GM21526 (cell line): ENCODE data around the gene EMILIN2.
"Not testable (repeated sequence)": the region's sequence is repeated elsewhere in the genome, so short reads cannot be mapped to it uniquely, and the experiment has no call there.

Experiments used
- ATAC-seq: cut with Tn5 transposase; IDR thresholded peaks from one replicate; pipeline ENCODE4 v1.9.1; 2021; ENCODE audit warnings: moderate library complexity; ENCODE audit not compliant: unreplicated experiment, low FRiP score

The EMILIN2 gene

DNA sequence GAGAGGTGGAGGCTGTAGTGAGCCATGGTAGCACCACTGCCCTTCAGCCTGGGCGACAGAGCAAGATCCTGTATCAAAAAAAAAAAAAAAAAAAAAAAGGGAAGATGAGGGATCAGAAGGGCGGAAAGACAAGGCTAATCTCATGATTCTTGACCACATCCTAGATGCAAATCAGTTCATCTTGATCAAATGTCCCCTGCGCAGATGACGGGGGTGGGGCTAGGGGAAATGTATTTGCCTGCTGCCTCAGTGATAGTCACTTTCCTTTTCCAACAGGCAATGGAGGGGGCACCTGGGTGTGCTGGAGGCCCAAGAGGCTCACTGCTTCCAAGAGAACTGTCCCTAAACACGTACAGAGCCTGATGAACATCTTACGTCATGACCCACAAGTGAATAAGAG lies 3.7 kb upstream of the EMILIN2 start:
- no peak for ATAC-seq

DNA sequence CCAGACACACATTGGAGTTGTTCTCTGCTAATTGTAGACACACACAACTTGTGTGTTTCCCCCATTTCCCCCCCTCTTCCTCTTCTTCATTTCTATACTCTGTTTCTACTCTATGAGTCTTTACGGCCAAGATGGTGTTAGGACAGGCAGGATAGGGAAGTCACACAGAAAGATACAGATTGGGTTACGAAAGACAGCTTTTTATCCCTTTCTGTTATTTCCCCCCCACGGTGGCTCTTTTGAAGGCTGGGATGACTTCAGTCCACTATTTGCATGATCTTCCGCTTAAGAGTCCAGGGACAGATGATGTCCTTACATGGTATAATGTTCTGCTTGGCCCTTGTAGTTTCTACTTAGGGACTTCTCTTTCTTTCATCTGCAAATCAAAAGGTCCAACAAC lies 1.6 kb upstream of the EMILIN2 start:
- no peak for ATAC-seq

DNA sequence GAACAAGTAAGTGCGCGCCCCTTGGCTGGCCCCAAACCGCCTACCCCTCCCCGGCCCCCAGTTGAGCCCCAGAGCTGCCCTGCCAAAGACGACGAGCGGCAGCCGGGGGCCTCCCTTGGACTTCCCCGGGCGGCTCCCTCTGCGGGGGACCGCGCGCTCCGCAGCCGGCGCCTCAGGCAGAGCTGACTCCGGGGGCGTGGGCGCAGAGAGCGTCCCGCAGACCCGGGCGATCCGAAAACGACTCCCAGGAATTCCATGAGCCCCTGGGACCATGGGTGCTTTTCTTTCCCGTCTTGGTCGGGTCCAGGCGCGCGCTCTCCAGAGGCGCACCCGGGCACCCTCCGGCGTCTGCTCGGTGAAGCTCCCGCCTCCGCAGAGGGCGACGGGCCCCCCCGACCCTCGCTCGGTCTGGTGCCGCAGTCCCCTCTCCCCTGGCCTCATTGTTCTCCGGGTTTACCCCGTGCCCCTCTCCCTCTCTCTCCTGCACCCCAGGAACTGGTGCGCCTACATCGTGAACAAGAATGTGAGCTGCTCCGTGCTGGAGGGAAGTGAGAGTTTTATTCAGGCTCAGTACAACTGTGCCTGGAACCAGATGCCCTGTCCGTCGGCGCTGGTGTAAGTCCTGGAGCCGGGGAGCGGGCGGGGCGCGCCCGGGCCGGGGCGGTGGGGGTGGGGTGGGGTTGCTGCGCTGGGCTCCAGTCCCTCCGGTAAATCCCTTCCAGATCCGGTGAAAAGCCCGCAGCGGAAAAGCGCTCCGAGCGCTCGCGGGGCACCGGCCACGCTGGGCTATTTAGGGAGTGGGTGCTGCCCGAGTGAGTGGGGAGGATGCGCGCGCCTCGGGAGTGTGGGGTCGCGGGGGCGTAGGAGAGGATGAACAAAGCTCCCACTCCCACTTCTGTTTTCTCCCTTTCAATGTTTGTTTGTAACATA lies 776 bp downstream of the EMILIN2 start:
- peak; percentile 44 for ATAC-seq

DNA sequence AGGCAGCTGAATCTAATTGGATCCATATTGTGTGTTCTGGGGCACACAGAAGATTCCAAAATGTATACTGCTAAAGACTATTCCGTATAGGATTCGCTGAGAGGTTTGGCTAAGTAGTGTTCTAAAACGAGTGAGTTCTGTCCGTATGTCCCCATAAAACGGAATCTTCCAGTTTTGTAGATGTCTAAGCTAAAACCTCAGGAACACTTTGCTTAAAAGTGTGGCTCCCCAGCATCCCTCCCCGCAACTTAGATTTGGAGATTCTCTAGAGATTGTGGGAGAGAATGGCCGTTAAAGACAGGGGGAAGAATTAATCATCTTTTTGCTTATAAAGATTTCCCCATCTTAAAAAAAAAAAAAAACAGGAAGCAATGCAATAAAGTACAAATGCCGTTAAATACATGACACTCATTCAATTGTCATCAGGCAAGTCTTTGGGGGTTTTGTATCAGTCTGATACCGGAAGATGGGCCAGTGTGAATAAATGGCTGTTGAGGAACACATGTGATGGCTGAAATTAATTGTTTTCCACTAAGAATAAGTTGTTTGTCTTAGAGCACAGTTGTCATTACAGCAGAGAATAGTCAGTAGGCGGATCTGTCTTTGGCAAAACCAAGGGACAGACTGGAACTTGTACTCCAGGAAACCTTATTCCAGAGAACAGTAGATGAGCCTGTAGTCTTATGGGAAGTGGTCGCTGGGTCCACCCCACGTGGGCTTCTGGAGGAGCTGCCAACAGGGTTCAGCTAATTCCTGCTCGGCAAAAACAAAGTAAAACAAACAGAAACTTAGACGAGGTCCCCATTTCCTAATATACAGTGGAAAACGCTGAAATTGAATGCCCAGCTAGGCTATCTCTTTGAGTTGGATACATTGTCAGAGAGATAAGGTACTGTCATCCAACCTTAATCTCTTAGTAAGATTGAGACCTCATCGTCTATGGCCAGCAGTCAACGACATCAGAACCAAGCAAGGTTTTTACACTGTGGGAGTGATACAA lies 1.7 kb downstream of the EMILIN2 start:
- no peak for ATAC-seq

DNA sequence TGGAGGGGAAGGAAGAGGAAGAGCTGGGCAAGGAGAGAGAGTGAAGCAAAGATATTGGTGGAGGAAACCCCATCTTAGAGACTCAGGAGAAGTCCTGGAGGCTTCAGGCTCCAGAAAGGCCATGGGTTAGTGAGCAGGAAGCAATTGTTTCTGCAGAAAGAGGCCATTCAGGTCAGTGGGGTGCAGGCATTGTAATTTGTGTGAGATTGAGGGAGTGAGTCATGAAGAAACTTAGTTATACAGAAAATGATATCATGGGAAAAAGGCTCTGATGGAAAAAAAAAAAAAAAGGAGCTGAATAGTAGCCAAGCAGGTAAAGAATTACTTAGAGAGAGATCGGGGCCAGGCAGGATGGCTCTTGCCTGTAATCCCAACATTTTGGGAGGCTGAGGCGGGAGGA lies 4.0 kb downstream of the EMILIN2 start:
- ATAC-seq: no peak

DNA sequence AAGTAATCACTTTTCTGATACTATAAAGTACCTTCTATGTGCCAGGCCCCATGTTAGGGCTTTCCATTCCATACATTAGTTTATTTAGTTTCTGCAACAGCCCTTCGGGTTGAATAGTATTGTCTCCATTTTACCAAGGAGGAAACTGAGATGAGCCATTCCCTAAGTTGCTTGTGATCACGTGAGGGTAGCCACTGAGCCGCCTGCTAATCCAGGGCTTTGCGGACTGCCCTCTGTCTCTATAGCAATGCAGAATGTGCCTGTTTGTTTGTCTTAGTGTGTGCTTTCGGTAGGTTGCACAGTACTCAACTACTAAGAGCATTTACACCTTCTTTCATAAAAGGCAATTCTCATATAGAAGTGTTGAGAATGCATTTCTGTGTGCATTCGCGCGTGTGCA lies 5.0 kb downstream of the EMILIN2 start:
- no peak for ATAC-seq

DNA sequence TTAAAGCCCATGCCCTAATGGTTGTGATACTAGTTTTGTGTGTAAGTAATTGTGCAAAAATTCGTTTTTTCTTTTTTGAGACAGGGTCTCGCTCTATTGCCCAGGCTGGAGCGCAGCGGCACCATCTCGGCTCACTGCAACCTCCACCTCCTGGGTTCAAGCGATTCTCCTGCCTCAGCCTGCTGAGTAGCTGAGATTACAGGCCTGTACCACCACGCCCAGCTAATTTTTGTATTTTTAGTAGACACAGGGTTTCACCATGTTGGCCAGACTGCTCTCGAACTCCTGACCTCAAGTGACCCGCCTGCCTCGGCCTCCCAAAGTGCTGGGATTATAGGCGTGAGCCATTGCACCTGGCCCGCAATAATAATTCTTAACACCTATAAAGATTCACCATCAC lies 5.7 kb downstream of the EMILIN2 start:
- ATAC-seq: not testable (repeated sequence)

DNA sequence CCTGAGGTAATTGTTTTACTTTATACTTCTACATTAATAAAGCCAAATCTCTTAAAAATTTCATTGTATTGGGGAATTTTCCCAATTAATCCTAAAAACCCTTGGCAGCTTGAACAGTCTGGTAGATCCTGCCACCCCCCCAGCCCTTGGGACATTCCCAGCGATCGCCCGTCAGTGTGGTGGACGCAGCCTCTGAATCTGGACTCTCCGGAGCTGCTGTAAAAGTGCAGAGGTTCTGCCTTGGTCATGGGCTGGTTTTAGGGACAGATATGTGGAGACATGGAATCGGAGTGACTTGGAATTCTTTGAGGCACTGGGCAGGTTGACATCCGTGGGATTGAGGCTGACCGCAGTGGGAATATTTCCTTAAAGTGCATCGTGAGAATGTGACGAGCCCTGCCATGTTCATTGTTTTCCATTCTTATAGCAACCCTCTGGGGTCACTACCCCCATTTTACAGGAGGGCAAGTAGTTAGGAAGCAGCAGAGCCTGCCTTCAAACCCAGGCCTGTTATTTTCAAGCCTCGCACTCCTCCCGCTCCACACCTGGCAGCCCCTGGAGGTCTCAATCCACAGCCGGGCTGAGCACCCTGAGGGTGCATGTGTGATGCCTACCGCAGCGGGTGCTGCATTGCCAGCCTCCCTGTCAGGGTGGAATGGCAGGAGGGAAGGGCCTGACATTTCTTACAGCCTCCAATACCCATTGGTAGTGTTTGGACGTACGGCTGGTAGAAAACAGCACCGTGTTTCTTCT lies 6.5 kb downstream of the EMILIN2 start:
- no peak for ATAC-seq

DNA sequence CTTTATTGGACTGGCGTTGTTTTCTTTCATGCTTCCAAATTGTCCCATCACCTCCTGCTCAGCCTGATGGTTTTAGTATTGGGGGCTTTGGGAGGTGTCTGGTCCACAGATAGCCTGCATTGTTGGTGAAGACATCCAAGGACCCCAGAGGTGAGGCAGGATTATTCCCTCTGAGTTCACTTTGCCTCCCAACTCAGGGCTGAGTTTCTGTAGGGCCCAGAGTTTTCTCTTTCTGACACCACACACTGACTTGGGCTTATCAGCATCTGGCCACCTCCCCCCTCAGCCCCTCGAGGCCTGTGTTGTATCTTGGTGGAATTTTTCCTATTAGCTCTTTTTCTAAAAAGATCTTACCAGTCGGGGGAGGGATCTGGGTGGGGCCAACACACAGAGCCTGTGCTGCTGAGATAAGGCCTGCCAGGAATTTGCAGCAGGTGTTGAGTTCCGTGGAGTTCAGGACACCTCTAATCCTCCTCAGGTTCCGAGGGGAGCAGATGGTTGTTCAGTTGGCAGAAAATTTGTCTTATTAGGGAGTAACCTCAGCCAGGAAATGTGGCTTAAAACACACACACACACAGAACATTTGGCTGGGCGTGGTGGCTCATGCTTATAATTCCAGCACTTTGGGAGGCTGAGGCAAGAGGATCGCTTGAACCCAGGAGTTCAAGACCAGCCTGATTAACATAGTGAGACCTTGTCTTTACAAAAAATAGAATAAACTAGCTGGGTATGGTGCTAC lies 7.3 kb downstream of the EMILIN2 start:
- ATAC-seq: no peak

DNA sequence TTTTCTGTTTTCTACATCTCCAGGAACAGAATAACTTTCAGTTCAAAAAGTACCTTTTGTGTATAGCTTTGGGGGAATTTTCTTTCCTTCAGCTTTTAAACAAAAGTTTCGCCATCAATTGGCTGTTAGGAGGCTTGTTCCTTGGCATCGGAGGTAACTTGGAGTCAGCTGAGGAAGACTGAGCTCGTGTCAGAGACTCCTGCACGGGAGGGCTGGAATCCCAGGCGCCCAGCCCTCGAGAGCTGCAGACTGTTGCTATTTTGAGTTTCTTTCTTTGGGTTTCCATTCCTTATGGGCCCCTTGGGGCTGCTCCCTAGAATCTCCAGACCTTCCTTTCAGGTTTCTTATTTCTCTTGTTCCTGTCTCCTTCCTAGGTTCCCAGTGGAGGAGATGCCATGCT lies 8.1 kb downstream of the EMILIN2 start:
- no peak for ATAC-seq

DNA sequence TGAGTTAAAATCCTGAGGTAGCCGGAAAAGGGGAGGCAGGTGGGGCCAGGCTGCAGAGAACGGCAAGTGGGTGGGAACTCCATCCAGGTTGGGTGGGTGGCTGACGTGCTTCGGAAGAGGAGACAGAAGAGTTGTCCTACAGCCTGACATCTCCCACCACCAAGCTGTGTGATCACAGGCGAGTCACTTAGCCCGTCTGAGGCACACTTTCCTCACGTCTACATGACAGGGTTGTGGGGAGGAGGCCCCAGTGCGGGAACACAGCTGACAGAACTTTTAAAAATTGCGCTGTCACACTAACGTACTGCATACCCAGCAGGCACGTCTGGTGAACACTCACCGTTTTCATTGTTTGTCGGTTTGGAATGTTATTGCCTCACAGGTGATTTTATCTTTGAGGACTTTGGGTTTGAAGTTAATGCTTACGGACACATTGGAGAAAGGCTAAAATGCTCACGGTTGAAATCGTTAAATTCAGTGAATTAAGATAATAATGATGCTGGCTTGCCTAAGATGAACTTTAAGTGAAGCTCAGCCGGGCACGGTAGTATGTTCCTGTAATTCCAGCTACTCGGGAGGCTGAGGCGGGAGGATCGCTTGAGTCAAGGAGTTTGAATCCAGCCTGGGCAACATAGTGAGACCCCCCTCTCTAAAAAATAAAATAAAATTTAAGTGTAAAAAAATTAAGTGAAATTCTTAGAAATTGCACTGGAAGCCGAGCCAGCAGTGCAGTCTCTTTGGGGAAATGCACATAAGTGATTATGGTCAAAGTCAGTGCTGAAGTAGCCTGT lies 8.9 kb downstream of the EMILIN2 start:
- no peak for ATAC-seq

DNA sequence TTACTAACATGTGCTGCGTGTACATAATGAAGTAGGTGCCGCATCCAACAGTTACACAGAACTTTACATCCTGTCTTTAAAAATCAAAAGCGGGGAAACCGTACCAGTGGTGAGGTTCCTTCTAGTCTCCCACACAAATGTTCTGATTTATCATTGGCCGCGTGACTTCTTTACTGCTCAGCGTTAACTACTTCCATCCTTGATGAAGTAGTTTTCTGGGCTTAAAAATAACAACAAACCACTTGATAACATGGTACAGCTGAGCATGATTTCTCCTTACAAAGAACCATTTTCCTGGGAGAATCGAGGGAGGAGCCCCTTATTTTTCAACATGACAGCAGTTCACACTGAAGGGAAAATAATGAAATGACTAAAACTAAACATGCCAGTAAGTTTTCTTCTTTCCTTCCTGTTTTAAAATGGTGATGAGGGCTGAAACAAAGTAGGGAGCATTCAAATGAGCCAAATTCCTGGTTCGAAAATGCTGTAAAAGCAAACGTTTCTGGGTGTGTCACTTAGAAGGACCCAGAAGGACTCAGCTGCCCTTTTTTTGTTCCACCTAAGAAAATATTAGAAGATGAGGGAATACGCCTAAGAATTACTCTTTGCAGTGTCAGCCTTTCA lies 9.9 kb downstream of the EMILIN2 start:
- no peak for ATAC-seq

DNA sequence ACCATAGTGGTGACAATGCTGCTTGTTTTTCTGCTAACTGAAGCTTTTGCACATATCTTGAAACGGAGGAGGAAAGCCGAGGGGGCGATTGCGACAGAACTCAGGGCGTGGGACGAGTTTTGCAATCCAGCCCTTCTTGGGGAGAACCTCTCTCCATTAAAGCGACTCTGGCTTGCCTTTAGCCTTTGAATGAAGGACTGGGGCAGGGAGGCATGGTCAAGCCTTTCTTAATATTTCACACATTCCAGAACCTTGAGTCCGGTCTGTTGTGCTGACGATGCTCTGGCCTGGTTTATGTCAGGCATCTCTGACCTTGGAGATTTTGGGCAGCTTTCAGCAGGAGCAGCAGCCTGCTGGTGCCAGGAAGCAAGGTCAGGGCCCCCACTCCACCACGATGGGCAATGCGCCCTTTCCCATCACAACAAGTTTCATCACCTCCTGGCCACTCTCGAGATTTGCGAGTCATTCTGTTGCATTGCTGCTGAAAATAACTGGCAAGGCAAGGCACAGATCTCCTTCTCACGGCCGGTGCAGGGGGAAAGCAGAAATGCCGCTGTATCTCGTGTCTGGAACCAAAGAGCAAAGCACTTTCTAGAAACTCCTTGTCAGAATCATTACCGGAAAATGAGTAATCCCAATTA lies 10.8 kb downstream of the EMILIN2 start:
- no peak for ATAC-seq

DNA sequence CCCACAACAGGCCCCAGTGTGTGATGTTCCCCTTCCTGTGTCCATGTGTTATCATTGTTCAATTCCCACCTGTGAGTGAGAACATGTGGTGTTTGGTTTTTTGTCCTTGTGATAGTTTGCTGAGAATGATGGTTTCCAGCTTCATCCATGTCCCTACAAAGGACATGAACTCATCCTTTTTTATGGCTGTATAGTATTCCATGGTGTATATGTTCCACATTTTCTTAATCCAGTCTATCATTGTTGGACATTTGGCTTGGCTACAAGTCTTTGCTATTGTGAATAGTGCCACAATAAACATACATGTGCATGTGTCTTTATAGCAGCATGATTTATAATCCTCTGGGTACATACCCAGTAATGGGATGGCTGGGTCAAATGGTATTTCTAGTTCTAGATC lies 13.6 kb downstream of the EMILIN2 start:
- not testable (repeated sequence) for ATAC-seq

DNA sequence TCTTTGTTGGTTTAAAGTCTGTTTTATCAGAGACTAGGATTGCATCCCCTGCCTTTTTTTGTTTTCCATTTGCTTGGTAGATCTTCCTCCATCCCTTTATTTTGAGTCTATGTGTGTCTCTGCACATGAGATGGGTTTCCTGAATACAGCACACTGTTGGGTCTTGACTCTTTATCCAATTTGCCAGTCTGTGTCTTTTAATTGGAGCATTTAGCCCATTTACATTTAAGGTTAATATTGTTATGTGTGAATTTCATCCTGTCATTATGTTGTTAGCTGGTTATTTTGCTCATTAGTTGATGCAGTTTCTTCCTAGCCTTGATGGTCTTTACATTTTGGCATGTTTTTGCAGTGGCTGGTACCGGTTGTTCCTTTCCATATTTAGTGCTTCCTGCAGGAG lies 17.2 kb downstream of the EMILIN2 start:
- ATAC-seq: not testable (repeated sequence)

DNA sequence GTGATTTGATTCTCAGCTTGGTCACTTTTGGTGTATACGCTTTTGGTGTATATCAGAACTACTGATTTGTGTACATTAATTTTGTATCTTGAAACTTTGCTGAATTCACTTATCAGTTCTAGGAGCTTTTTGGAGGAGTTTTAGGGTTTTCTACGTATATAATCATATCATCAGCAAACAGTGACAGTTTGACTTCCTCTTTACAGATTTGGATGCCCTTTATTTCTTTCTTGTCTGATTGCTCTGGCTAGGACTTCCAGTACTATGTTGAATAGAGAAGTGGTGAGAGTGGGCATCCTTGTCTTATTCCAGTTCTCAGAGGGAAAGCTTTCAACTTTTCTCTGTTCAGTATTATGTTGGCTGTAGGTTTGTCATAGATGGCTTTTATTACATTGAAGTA lies 19.7 kb downstream of the EMILIN2 start:
- ATAC-seq: not testable (repeated sequence)

DNA sequence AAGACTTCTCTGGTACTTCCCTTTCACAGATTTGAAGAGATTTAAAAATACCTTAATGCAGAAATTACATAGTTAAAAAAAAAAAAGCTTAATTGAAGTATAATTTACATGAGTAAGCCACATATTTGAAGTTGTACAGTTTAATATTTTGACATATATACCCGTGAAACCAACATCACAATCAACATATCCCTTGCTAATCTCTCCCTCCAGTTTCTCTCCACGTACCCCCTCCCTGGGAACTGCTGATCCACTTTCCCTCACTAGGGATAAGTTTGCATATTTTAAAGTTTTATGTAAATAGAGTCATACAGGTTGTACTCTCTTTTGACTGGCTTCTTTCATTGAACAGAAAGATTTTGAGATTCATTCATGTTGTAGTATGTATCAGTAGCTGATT lies 22.4 kb downstream of the EMILIN2 start:
- no peak for ATAC-seq

DNA sequence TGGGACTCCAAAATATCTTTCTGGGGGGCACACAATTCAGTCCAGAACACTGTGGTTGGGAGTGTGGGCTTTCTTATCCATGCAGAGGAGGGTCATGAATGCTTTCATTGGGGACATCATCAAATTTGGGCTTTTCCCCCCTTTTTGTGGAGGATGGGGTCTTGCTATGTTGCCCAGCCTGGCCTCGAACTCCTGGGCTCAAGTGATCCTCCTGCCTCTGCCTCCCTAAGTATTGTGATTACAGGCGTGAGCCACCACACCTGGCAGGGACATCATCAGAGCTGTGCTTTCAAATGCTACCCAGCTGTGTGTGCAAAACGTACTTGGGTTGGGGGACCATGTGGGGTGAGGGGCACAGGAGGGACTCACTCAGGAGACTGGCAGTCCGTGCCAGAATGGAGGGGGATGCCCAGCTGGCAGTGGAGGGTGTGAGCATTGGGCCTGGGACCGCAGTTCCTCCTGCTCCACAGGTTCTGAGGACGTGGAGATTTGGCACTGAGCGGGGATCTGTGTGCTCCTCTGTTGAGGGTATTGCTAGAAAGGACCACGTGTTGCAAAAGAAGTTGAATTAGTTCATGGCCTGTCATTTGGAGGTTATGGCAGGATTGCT lies 24.4 kb downstream of the EMILIN2 start:
- no peak for ATAC-seq
